Large intestine (tissue), 12 donors: ENCODE measurements around the gene WASHC2C. TPM values are rescaled to one million over a fixed set of nuclear protein-coding genes. Genes with fewer than 3 reads are reported as not detected.
"Not testable (repeated sequence)": the region's sequence is repeated elsewhere in the genome, so short reads cannot be mapped to it uniquely, and the experiment has no call there.

Experiments
- DNase-seq, 2 donors: peaks; one replicate each; pipeline versions ENCODE4 v3.0.0 to v3.0.0-alpha.2; 2013
- H3K27ac ChIP-seq: one replicate; pipeline ENCODE4 v1.5.1; 2013; ENCODE audit warnings: low read length
- H3K27me3 ChIP-seq: 2 replicates; pipeline ENCODE4 v1.6.1; 2013; ENCODE audit warnings: low read length; ENCODE audit not compliant: control insufficient read depth, insufficient read depth
- H3K36me3 ChIP-seq: 2 replicates; pipeline ENCODE4 v1.6.1; 2013; ENCODE audit warnings: low read length; ENCODE audit not compliant: control insufficient read depth, insufficient read depth
- H3K4me1 ChIP-seq: one replicate; pipeline ENCODE4 v1.6.1; 2013; ENCODE audit warnings: low read length; ENCODE audit not compliant: control insufficient read depth, insufficient read depth
- H3K4me3 ChIP-seq: one replicate; pipeline ENCODE4 v1.5.1; 2013; ENCODE audit warnings: low read length
- H3K9me3 ChIP-seq: one replicate; pipeline ENCODE4 v1.6.1; 2013; ENCODE audit warnings: mild to moderate bottlenecking, low read depth, low read length, moderate library complexity; ENCODE audit not compliant: control insufficient read depth
- WGBS: methylation state at CpG from one replicate; pipeline ENCODE4 v1.1.5; 2013; ENCODE audit warnings: low lambda C conversion rate; ENCODE audit not compliant: insufficient coverage; 5-methylcytosine and 5-hydroxymethylcytosine counted together
- long read RNA-seq, 11 donors: transcript quantifications; one replicate each; lab custom pipeline, GENCODE V29; 2026
- polyA plus RNA-seq: library from polyadenylated mRNA; unstranded; fragments of 120-200 nt; gene quantifications from one replicate; pipeline ENCODE4 v1.2.1, GENCODE V29; 2013

The WASHC2C gene
- polyA plus RNA-seq: 58.4 TPM
- long read RNA-seq, donor 1: 0 reads
- long read RNA-seq, donor 2, full-length matches to known transcripts: 5 of 10 reads
- long read RNA-seq, donor 2, partial matches to known transcripts: 0 of 10 reads
- long read RNA-seq, donor 2, other reads (novel, unspliced or antisense): 5 of 10 reads
- long read RNA-seq, donor 3: 0 reads
- long read RNA-seq, donor 4: 0 reads
- long read RNA-seq, donor 5, full-length matches to known transcripts: 2 of 10 reads
- long read RNA-seq, donor 5, partial matches to known transcripts: 8 of 10 reads
- long read RNA-seq, donor 5, other reads (novel, unspliced or antisense): 0 of 10 reads
- long read RNA-seq, donor 6, partial matches to known transcripts: 8 of 11 reads
- long read RNA-seq, donor 6, other reads (novel, unspliced or antisense): 0 of 11 reads
- long read RNA-seq, donor 7, partial matches to known transcripts: 0 of 1 reads
- long read RNA-seq, donor 7, other reads (novel, unspliced or antisense): 0 of 1 reads
- long read RNA-seq, donor 8, full-length matches to known transcripts: 1 of 48 reads
- long read RNA-seq, donor 8, partial matches to known transcripts: 47 of 48 reads
- long read RNA-seq, donor 8, other reads (novel, unspliced or antisense): 0 of 48 reads
- long read RNA-seq, donor 9, partial matches to known transcripts: 0 of 1 reads
- long read RNA-seq, donor 9, other reads (novel, unspliced or antisense): 0 of 1 reads
- long read RNA-seq, donor 10, full-length matches to known transcripts: 2 of 2 reads
- long read RNA-seq, donor 10, partial matches to known transcripts: 0 of 2 reads
- long read RNA-seq, donor 10, other reads (novel, unspliced or antisense): 0 of 2 reads
- long read RNA-seq, donor 11: 0 reads

GRCh38 chr10:45726703-45727420 is at the start of gene WASHC2C:
WASHC2C (plus strand) TSS chr10:45727266; CDS start chr10:45727318, 52 bp downstream.
- peak; percentile 48 to 78 for DNase-seq
- H3K36me3 ChIP-seq, H3K4me1 ChIP-seq, H3K9me3 ChIP-seq, H3K27me3 ChIP-seq: not testable (repeated sequence)
- H3K4me3 ChIP-seq: peak within 1 kb of the TSS; percentile 48
- no CpG with 5 or more reads among the region's 49 CpGs for WGBS
- H3K27ac ChIP-seq: peak within 1 kb of the TSS; percentile 53

GRCh38 chr10:45678467-45678866 is 48.6 kb upstream of the WASHC2C start:
- DNase-seq, H3K4me1 ChIP-seq, H3K27me3 ChIP-seq, H3K4me3 ChIP-seq, H3K27ac ChIP-seq, H3K9me3 ChIP-seq, H3K36me3 ChIP-seq: not testable (repeated sequence)
- WGBS: no CpG with 5 or more reads among the region's 14 CpGs

GRCh38 chr10:45710200-45710796 is 16.8 kb upstream of the WASHC2C start:
- DNase-seq: peak in 1 of 2 donors; percentile 7
- H3K27me3 ChIP-seq, H3K27ac ChIP-seq, H3K9me3 ChIP-seq, H3K4me3 ChIP-seq, H3K36me3 ChIP-seq, H3K4me1 ChIP-seq: not testable (repeated sequence)
- no CpG with 5 or more reads among the region's 3 CpGs for WGBS

GRCh38 chr10:45711223-45711622 is 15.8 kb upstream of the WASHC2C start:
- not testable (repeated sequence) for DNase-seq, H3K36me3 ChIP-seq, H3K27ac ChIP-seq, H3K4me1 ChIP-seq, H3K4me3 ChIP-seq, H3K27me3 ChIP-seq, H3K9me3 ChIP-seq
- WGBS: no CpG with 5 or more reads among the region's 5 CpGs

- not testable (repeated sequence) for H3K4me3 ChIP-seq, H3K27me3 ChIP-seq, H3K4me1 ChIP-seq, DNase-seq, H3K36me3 ChIP-seq, H3K9me3 ChIP-seq, H3K27ac ChIP-seq
- WGBS: 40% methylated on average over 1 of the region's 3 CpGs
These were observed 10.0 kb upstream of the WASHC2C start for GRCh38 chr10:45717053-45717452.

GRCh38 chr10:45717642-45718041 is 9.4 kb upstream of the WASHC2C start:
- H3K27ac ChIP-seq, H3K9me3 ChIP-seq, DNase-seq, H3K27me3 ChIP-seq, H3K4me3 ChIP-seq, H3K36me3 ChIP-seq, H3K4me1 ChIP-seq: not testable (repeated sequence)
- WGBS: 60% methylated on average over 1 of the region's 1 CpG

GRCh38 chr10:45721503-45721902 is 5.6 kb upstream of the WASHC2C start:
- H3K27ac ChIP-seq, H3K9me3 ChIP-seq, H3K4me1 ChIP-seq, DNase-seq, H3K27me3 ChIP-seq, H3K36me3 ChIP-seq, H3K4me3 ChIP-seq: not testable (repeated sequence)
- WGBS: no CpG with 5 or more reads among the region's 10 CpGs

GRCh38 chr10:45723851-45724250 is 3.2 kb upstream of the WASHC2C start:
- WGBS: no CpG with 5 or more reads among the region's 11 CpGs
- not testable (repeated sequence) for H3K4me3 ChIP-seq, DNase-seq, H3K9me3 ChIP-seq, H3K27ac ChIP-seq, H3K27me3 ChIP-seq, H3K4me1 ChIP-seq, H3K36me3 ChIP-seq

- not testable (repeated sequence) for H3K36me3 ChIP-seq, DNase-seq, H3K27me3 ChIP-seq, H3K9me3 ChIP-seq, H3K4me1 ChIP-seq
- Histone ChIP-seq H3K4me3 (peak overlapping the region; percentile 48), H3K27ac (peak overlapping the region; percentile 38)
- WGBS: no CpG with 5 or more reads among the region's 45 CpGs
These were observed 427 bp downstream of the WASHC2C start for GRCh38 chr10:45727421-45727965.

- no CpG with 5 or more reads among the region's 2 CpGs for WGBS
- not testable (repeated sequence) for H3K27me3 ChIP-seq, H3K36me3 ChIP-seq, H3K4me3 ChIP-seq, H3K27ac ChIP-seq, DNase-seq, H3K9me3 ChIP-seq, H3K4me1 ChIP-seq
These were observed 7.4 kb downstream of the WASHC2C start for GRCh38 chr10:45734449-45734848.
